Posterior cingulate gyrus (tissue), 11 donors: ENCODE data around the gene ABCB9.
"Not testable (repeated sequence)": the region's sequence is repeated elsewhere in the genome, so short reads cannot be mapped to it uniquely, and the experiment has no call there.

Experiments used
- DNase-seq, 10 donors: peaks; one replicate each; pipeline versions ENCODE4 v3.0.0 to v3.0.0-alpha.2; 2020 to 2021; ENCODE audit warnings: mixed read lengths in 3 of 10
- intact Hi-C: fragments of 100-400 bp; cut with DNase I; formaldehyde crosslinking; loops from one replicate; pipeline ENCODE4 v1.15.1; 2023

The ABCB9 gene

DNA sequence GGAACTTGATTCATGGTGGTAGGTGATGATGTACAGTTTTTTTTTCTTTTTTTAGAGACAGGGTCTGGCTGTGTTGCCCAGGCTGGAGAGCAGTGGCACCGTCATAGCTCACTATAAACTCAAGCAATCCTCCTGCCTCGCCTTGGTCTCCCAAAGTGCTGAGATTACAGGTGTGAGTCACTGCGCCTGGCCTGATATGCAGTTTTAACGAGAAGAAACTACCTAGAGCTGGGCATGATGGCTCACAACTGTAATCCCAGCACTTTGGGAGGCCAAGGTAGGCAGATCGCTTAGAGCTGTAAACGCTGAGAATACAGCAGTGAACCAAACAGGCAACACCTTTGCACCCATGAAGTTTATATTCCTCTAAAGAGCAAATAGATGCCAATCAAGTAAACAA lies 57.3 kb downstream of the ABCB9 start:
- no peak for DNase-seq
- intact Hi-C loops = no loop called here

- DNase-seq, intact Hi-C loops: not testable (repeated sequence)
These were observed 61.0 kb downstream of the ABCB9 start for GRCh38 chr12:122905258-122905657.

DNA sequence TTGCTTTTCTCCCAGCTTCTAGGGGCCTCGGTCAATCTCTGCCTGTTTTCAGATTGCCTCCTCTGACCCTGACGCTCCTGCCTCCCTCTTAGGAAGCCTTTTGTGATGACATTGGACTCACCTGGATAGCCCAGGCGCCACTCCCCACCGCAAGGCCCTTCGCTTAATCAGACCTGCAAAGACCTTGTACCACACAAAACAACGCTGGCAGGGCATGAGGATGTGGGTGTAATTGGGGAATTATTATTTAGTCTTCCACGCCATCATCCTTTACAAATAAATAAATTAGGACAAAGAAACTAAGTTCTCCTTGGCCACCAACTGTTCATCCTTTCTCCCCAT lies 62.6 kb downstream of the ABCB9 start:
- intact Hi-C loops = no loop called here

DNA sequence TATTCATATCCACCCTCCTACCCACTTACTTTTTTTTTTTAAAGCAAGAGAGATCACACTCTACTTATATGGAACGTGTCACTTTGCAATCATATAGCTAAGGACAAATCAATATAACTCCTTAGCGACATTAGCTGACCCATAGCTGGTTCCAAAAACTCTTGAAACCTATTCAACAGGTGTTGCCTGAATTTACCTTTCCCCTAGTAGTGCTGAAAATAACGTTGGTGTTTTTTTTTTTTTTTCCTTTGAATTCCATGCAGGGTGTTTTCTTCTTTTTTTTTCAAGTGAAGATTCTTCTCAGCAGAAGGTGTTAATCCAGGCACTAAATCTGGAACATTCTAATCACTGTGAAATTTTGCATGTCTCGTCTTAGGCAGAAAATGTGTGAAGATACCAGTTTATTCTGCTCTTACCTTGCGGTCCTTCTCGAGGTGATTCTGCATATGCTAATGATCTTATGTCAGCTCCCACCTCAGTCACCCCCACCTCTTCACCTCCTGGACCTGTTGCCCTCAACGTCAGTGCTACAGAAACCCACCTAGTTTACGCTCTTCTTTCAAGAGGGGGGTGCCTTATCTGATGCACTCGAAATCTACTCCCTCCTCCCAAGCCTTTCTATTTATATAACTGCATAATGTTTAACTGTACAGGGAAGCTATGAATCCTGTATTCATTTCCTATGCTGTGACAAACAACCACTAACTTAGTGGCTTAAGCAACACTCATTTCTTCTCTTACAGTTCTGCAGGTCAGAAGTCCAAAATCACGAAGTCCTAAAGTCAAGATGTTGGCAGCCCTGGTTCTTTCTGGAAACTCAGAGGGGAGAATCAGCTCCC lies 63.2 kb downstream of the ABCB9 start:
- DNase-seq = no peak
- intact Hi-C loops = no loop called here

More for the DNA sequence above, 62.6 kb downstream of the ABCB9 start:
- no peak for DNase-seq

DNA sequence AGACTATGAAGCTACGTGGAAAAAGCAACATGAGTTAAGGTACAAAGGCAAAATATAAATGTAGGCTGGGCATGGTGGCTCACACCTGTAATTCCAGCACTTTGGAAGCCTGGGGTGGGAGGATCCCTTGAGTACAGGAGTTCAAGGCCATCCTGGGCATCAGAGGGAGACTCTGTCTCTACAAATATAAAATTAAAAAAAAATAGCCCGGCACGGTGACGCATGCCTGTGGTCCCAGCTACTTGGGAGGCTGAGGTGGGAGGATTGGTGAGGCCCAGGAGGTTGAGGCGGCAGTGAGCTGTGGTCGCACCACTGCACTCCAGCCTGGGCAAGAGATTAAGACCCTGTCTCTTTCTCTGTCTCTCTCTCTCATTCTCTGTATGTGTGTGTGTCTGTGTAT lies 66.4 kb downstream of the ABCB9 start:
- intact Hi-C loops = no loop called here
- no peak for DNase-seq

DNA sequence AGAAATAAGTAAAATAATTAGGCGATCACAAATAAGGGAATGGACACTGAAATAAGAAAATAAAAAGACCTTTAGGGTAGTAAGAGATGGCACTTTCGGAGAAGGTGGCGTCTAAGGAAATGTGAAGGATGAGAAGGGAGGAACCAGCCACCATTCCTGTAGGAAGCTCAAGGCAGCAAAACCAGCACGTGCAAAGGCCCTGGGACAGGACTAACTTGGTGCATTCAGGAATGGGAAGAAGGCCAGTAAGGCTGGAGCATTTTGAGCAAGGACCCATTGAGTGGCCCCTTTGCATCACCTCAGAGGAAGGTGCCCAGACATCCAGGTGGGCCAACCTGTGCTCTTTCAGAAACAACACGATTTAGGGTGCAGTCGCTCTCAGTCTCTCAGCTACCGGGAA lies 69.6 kb downstream of the ABCB9 start:
- intact Hi-C loops = no loop called here
- no peak for DNase-seq

GRCh38 chr12:122895704-122896636 lies 70.3 kb downstream of the ABCB9 start, which contains the start of gene VPS37B:
Gene VPS37B, minus strand, starts transcription at chr12:122896124. Its CDS starts 62 bp downstream, at chr12:122896062.
- peak; percentile 64 to 96 (median 73) for DNase-seq
- intact Hi-C loops = no loop called here

DNA sequence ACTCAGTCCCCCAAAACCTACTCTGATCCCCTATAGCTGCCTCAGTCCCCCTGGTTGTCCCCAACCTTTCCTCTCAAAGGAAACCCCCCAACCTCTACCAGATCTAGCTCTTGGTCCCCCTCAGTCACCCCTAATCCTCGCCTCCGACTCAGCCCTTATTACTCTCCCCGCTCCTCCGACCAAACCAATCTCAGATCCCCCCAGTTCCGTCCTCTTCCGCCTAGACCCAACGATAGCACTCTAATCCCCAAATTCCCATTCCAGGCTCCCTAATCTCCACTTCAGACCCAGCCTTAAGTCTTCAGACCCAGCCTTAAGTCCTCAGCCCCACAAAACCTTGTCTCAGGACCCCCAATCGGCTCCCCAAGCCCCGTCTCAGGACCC lies 71.0 kb downstream of the ABCB9 start:
- DNase-seq = no peak
- intact Hi-C loops = no loop called here

DNA sequence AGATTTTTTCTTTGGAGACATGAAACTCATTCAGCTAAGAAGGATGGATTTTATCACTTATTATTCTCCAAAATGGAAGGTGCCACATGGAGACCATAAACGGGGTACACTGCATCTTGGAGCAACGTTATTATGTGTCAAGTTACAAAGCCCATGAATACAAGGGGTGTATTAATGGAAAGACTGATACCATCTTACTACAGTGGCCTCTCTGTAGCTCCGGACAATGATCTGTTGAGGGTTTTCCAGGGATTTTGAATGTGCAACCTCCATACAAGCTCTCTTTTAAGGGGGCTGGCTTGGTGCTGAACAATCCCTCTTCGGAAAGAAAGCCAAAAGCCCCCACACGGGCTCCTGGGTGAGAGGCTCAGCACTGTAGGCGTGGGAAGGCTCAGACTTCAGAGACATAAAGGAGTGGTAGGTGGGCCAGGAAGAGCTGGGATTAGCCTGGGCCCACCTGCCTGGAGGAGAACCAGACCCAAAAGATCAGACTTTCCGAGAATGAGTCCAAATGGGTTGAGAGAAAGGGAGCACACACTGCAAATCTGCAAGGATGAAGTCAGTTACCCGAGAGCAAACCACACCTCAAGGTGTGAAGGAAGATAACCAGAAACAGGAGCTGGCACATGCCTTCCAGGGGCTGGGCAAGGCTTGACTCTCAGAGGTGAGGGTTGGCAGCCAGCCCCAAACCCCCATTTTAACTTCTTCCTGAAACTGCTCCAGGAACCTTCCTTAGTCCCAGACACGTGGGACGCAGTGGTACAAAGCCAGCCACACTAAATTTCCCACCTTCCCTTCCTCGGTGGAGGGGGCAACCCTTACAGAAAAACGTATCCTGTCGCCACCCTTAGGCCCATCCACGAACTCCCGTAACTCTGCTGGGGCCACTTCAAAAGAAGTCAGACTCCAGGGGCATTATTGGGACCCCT lies 71.8 kb downstream of the ABCB9 start:
- intact Hi-C loops = no loop called here
- DNase-seq = no peak

DNA sequence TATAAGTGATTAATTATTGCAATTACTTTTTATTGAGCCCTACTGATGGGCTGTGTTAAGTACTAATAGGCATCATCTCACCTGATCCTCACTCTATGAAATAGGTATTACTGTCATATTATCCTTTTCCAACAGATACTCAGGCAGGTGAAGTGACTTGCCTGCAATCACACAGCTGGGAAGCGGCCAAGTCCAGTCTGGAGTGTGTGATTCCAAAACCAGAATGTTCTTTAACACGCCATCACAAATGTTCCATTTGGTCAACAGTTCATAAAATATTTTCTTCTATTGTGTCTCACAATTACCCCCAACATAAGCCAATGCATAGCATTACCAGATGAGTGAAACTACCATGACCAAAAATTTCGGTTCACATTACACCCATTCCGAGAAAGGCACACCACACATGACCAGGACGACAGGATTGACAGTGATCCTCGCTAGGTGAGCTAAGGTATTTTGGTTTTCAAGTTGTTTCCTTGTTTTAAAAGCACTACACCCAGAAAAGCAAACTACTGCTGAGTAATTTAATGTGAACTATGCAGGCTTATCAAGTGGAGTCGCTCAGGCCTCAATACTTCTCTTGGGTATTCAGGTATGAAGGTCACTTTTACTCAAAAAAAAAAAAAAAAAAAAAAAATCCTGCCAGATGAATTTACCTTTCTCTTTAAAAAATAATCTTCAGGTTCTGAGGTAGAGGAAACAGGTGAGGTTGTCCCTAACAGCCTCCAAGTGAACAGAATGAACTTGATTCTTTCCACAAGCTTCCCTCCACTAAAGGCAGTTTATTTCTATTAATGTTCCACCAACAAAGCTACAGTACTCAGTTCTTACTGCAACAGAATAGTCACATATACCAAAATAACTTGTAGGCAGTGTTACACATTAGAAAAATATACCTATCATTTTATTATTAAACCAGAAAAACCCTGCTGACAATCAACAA lies 72.8 kb downstream of the ABCB9 start:
- no peak for DNase-seq
- intact Hi-C loops = no loop called here

DNA sequence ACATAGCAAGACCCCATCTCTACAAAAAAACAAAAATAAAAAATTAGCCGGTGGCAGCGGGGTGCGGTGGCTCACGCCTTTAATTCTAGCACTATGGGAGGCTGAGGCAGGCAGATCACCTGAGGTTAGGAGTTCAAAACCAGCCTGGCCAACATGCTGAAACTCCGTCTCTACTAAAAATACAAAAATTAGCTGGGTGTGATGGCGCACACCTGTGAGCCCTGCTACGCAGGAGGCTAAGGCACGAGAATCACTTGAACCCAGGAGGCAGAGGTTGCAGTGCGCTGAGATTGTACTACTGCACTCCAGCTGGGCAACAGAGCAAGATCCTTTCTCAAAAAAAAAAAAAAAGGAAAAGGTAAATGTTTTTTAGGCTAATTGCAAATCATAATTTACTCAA lies 73.5 kb downstream of the ABCB9 start:
- intact Hi-C loops, DNase-seq: not testable (repeated sequence)

GRCh38 chr12:122891661-122892525 lies 74.4 kb downstream of the ABCB9 start:
- DNase-seq = no peak
- intact Hi-C loops = no loop called here

- peak in 3 of 10 donors; percentile 53 to 89 (median 83) for DNase-seq
- intact Hi-C loops = no loop called here
These were observed 76.3 kb downstream of the ABCB9 start for GRCh38 chr12:122889761-122890520.

DNA sequence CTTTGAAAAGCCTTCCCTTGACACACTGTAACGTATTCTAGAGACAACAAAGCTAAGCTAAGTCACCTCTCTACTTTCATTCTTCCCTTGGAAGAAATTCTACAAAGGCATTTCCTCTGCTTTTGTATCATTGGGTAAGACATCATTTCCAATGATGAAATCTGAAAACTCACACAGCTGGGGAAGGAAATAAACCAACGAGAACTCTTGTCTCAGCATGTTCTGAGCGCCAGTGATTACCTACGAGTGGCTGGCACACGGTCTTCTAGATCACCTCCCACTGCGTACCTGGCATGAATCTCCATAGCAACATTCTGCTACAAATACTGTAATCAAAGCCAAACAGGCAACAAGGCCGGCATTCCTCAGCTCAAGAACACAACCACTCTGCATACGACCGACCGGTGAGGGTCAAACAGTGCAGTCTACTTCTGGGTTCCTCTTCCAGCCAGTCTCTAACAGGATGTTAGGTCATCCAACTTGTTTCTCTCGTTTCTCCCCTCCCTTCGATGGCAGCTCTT lies 78.0 kb downstream of the ABCB9 start:
- intact Hi-C loops = no loop called here

GRCh38 chr12:122887819-122888212 lies 78.4 kb downstream of the ABCB9 start:
- intact Hi-C loops = no loop called here
- DNase-seq = no peak

More for the DNA sequence above, 78.0 kb downstream of the ABCB9 start:
- no peak for DNase-seq

GRCh38 chr12:122886851-122887818 lies 79.1 kb downstream of the ABCB9 start:
- intact Hi-C loops = no loop called here
- no peak for DNase-seq
